Bronchial epithelial cell (primary cell): ENCODE measurements around the gene SRGAP1. TPM values are rescaled to one million over a fixed set of nuclear protein-coding genes. Genes with fewer than 3 reads are reported as not detected.

Experiments
- DNase-seq: peaks from one replicate; pipeline ENCODE4 v3.0.0-alpha.2; 2010; ENCODE audit warnings: low read depth
- FAIRE-seq: peaks from 2 replicates; lab custom pipeline; 2011; peaks lifted over from hg19 to GRCh38; lab: Jason Lieb, UNC
- H3K27me3 ChIP-seq: 2 replicates; pipeline ENCODE4 v1.5.1; 2011; ENCODE audit warnings: low read length; ENCODE audit not compliant: control insufficient read depth, insufficient read depth
- H3K36me3 ChIP-seq: 2 replicates; pipeline ENCODE4 v1.5.1; 2011; ENCODE audit warnings: low read length; ENCODE audit not compliant: control insufficient read depth, insufficient read depth
- H3K4me3 ChIP-seq: 2 replicates; pipeline ENCODE4 v1.5.1; 2011; ENCODE audit warnings: mild to moderate bottlenecking, low read depth, low read length, control low read depth
- CTCF ChIP-seq: IDR thresholded peaks from 2 replicates; pipeline ENCODE4 v1.5.1; 2011; ENCODE audit warnings: mild to moderate bottlenecking, moderate library complexity, low read length, control low read depth, inconsistent platforms; ENCODE audit not compliant: insufficient read depth, severe bottlenecking
- total RNA-seq: library from RNA; depleted of rRNA; stranded (reverse); fragments of >200 nt; gene quantifications from 2 replicates; pipeline ENCODE4 v1.2.1, GENCODE V29; 2014

SRGAP1 gene
- total RNA-seq, 1 donor from 2014 or later: 4.5 TPM

GRCh38 chr12:64172143-64172970, 327.9 kb downstream of the SRGAP1 start:
- no peak for FAIRE-seq
- no peaks in the 10 kb centered on the region for H3K36me3 ChIP-seq
- no peak overlapping the region for H3K4me3 ChIP-seq

GRCh38 chr12:64173456-64173855, 329.0 kb downstream of the SRGAP1 start:
- H3K4me3 ChIP-seq: no peak overlapping the region
- H3K36me3 ChIP-seq: no peaks in the 10 kb centered on the region
- H3K27me3 ChIP-seq: no peaks in the 10 kb centered on the region
- no peak for FAIRE-seq
- no peak for TF ChIP-seq CTCF
- no peak for DNase-seq

More at GRCh38 chr12:64172143-64172970, 327.9 kb downstream of the SRGAP1 start:
- H3K27me3 ChIP-seq: no peaks in the 10 kb centered on the region
- DNase-seq: peak; percentile 53
- no peak for TF ChIP-seq CTCF

GRCh38 chr12:64175254-64175945, 330.9 kb downstream of the SRGAP1 start:
- H3K27me3 ChIP-seq: no peaks in the 10 kb centered on the region
- DNase-seq: no peak
- no peak overlapping the region for H3K4me3 ChIP-seq
- no peak for TF ChIP-seq CTCF
- no peak for FAIRE-seq
- no peaks in the 10 kb centered on the region for H3K36me3 ChIP-seq

GRCh38 chr12:64177001-64177400, 332.5 kb downstream of the SRGAP1 start:
- no peak for FAIRE-seq
- no peak overlapping the region for H3K4me3 ChIP-seq
- H3K36me3 ChIP-seq: no peaks in the 10 kb centered on the region
- TF ChIP-seq CTCF: no peak
- no peak for DNase-seq
- no peaks in the 10 kb centered on the region for H3K27me3 ChIP-seq

GRCh38 chr12:64178122-64178521, 333.6 kb downstream of the SRGAP1 start:
- Histone ChIP-seq H3K36me3 (no peaks in the 10 kb centered on the region), H3K27me3 (no peaks in the 10 kb centered on the region), H3K4me3 (no peak overlapping the region)
- peak; percentile 73 for DNase-seq
- FAIRE-seq: no peak
- TF ChIP-seq CTCF: no peak
